ENCODE data around the gene RAB40C.

RAB40C gene

GRCh38 chr16:574021-574760 lies 15.7 kb upstream of the RAB40C start:
- no peak for DNase-seq (ENCODE audit: low read depth, low spot score)

- no peak for DNase-seq (ENCODE audit: low read depth, low spot score)
Observed at GRCh38 chr16:575354-576196, 14.3 kb upstream of the RAB40C start.

- DNase-seq (ENCODE audit: low read depth, low spot score) = no peak
Observed at GRCh38 chr16:576197-576822, 13.6 kb upstream of the RAB40C start.

- DNase-seq (ENCODE audit: low read depth, low spot score) = no peak
Observed at GRCh38 chr16:576823-577201, 13.1 kb upstream of the RAB40C start.

- DNase-seq (ENCODE audit: low read depth, low spot score) = no peak
Observed at GRCh38 chr16:577796-578195, 12.1 kb upstream of the RAB40C start.

- no peak for DNase-seq (ENCODE audit: low read depth, low spot score)
Observed at GRCh38 chr16:578232-578869, 11.5 kb upstream of the RAB40C start.

GRCh38 chr16:578870-579405 lies 10.9 kb upstream of the RAB40C start:
- DNase-seq (ENCODE audit: low read depth, low spot score) = no peak

- DNase-seq (ENCODE audit: low read depth, low spot score) = no peak
Observed at GRCh38 chr16:580141-580945, 9.5 kb upstream of the RAB40C start.

GRCh38 chr16:580946-581498 lies 8.8 kb upstream of the RAB40C start:
- DNase-seq (ENCODE audit: low read depth, low spot score) = no peak

GRCh38 chr16:582218-582613 lies 7.7 kb upstream of the RAB40C start:
- no peak for DNase-seq (ENCODE audit: low read depth, low spot score)

- DNase-seq (ENCODE audit: low read depth, low spot score) = no peak
Observed at GRCh38 chr16:582614-583331, 7.1 kb upstream of the RAB40C start.

GRCh38 chr16:583470-583814 lies 6.4 kb upstream of the RAB40C start:
- no peak for DNase-seq (ENCODE audit: low read depth, low spot score)

GRCh38 chr16:583815-584591 lies 5.9 kb upstream of the RAB40C start:
- no peak for DNase-seq (ENCODE audit: low read depth, low spot score)

- DNase-seq (ENCODE audit: low read depth, low spot score) = no peak
Observed at GRCh38 chr16:585351-585750, 4.5 kb upstream of the RAB40C start.

GRCh38 chr16:586047-586644 lies 3.7 kb upstream of the RAB40C start:
- no peak for DNase-seq (ENCODE audit: low read depth, low spot score)

GRCh38 chr16:586645-587590 lies 2.9 kb upstream of the RAB40C start:
- DNase-seq (ENCODE audit: low read depth, low spot score) = no peak

- DNase-seq (ENCODE audit: low read depth, low spot score) = peak; percentile 34
Observed at GRCh38 chr16:588639-588888, 1.3 kb upstream of the RAB40C start.

Data from activated CD4-positive, CD25-positive, alpha-beta regulatory T cell treated with anti-CD3 and anti-CD28 coated beads, Interleukin-2, amount 50 U/mL, for 16 hours (primary cell).